Forelimb muscle (tissue), 1 donor: ENCODE results near the gene ADAMTS2. TPM values are rescaled to one million over a fixed set of nuclear protein-coding genes. Genes with fewer than 3 reads are reported as not detected.

ENCODE experiments used
- DNase-seq: peaks from one replicate; pipeline ENCODE4 v3.0.0-alpha.2; 2013; ENCODE audit warnings: low read depth
- polyA plus RNA-seq: library from polyadenylated mRNA; unstranded; fragments of 120-200 nt; gene quantifications from one replicate; pipeline ENCODE4 v1.2.1, GENCODE V29; 2013; ENCODE audit not compliant: insufficient read length

Gene ADAMTS2
- polyA plus RNA-seq, 1 donor = 33.0 TPM

DNA sequence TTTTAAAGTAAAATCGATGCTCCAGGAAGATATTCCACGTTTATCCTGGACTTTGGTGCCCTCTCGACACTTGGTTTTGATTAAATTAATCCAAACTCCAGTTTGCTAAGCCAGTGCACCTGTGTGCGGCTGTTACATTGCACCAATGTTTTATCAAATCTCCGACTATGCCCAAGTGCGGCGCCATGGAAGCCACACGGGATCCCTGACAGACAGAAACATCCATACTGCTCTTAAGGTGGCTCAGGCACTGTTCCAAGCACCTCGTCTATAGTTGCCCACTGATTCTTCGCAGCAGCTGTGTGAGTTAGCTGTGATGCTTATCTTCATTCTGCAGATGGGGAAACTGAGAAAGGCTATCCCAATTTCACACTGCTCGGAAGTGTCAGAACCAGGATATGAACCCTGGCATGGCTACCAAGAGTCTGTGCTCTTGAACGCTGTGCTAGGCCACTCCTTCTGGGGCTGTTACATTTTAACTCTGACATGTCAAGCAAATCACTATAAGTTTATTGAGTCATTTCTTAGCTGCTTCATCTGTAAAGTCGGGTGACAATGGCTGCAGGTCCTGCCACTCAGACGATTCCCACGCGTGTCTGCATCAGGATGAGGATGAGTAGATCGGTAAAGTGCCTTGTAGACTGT lies 113.0 kb downstream of the ADAMTS2 start:
- no peak for DNase-seq

DNA sequence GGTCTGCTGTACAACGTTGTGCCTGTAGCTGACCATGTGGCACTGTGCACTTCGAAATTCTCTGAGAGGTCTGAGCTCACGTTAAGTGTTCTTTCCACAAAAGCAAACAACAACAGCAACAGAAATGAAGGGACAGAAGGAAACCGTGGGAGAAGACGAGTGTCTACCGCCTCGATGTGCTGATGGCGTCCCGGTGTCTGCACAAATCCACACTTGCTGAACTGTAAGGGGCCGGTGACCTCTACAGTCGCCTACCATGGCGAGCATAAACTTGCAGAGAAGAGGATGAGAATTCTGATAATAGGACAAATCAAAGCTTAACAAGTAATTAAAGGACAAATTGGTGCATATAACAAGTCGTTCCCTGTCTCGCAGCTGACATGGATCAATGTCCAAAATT lies 114.0 kb downstream of the ADAMTS2 start:
- no peak for DNase-seq

DNA sequence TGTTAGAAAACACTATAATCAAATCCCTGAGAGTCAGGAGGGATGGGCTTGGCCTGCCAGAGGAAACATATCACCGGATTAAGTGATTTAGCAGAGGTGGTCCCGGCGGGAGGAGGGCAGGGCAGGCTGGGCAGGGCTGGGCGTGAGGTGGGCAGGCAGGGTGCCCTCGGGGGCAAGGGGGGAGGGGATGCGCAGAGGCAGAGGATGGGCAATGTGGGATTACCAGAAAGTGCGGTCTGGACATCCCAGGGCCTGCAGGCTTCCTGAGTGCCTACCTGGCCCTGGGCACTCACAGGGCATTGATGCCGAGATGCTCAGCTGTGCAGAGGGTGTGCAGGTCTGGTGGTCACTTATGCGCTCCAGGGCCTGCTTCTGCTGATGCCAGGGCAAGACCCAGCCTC lies 115.2 kb downstream of the ADAMTS2 start:
- no peak for DNase-seq

DNA sequence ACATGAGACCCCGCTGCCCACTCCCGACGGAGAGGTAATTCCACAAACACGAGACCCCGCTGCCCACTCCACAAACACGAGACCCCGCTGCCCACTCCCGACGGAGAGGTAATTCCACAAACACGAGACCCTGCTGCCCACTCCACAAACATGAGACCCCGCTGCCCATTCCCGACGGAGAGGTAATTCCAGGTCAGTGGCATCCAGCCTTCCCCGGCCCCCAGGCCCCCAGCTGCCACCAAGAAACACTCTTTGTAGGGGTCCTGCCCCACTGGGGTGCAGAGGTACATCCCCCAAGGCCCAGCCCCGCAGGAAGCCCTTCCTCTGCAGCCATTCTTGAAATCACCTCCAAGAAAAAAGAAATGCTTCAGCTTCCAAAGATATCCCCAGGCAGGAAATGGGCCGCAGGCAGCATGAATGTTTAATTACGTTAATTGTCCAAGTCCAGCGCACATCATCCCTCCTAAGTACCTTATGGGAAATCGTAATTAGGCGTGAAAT lies 115.9 kb downstream of the ADAMTS2 start:
- DNase-seq = no peak

DNA sequence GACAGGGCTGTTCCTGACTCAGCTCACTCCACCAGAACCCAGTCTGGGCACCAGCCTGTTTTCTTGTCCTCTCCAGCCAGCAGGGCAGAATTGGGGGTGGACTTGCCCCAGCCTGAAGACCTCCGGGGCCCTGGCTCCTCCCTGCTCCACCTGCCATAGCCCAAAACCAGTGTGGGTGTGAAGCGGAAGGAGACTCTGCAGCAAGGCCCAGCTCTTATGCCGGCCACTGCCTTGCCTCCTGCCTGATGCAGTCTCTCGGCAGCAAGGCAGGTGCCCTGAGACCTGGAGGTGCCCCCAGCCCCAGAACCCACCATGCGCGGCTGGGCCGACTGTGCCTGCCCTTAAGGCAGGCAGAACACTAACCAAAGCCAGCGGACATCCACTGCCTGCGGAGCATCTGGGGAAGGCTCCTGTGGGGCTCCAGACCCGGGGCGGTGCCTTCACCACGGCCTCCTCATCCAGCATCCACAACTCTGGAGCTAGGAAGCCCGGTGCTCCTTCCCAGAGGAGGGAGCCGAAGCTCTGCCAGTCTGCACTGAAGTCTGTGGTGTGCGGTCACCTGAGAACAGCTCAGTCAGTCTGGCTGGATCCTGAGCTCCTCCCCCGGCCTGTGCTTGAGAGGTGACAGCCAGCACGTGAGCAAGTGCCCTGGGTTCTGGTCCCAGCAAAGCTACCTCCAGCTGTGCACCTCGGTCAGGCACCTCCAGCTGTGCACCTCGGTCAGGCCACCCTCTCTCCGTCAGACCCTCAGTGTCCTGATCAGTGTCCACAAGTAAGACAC lies 116.7 kb downstream of the ADAMTS2 start:
- no peak for DNase-seq

DNA sequence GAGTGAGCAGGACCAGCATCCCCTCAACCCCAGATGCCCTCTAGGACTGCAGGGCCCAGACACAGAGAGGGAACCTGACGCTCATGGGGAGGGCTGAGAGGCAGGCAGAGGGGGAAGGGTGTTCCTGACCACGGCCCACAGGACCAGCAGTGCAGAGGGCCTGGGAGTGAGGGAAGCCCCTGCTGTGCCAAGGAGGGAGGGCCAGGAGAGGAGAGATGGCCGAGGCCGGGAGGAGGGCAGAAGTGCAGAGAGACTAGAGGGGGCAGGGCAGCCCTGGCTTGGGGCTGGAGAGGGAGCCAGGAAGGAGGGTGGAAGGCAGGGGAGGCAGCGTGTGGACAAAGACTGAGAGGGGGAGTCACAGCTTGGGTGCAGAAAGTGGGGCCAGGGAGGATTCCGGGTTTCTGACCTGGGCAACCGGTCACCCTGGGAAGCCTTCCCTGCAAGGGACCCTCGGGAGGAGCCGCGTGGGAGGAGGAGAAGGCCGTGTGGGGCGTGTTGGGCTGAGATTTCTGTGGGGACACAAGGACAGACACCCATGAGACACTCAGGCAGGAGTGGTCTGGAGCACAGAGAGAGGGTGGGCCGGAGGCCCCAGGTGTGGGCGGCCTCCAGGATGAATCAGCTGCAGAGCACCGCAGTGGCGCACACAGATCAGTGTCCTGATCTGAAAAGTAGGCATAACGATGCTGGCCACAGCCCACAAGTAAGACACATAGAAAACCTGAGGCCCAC lies 117.5 kb downstream of the ADAMTS2 start:
- no peak for DNase-seq

DNA sequence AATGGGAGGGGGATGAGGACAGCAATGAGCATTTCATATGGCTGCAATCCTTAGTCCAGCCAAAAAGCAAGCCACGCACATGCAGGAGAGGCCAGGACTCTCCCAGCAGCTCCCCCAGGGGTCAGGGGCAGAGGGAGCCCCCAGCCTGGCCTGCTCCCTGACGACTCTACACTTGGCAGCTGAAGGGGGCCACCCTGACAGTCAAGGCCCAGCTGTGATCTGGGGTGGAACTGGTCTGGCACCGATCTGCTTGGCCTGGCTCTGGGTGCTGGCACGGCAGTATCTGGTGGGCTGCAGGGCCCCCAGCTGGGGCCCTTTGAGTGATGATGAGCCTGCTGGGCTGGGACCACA lies 118.1 kb downstream of the ADAMTS2 start:
- DNase-seq = no peak

DNA sequence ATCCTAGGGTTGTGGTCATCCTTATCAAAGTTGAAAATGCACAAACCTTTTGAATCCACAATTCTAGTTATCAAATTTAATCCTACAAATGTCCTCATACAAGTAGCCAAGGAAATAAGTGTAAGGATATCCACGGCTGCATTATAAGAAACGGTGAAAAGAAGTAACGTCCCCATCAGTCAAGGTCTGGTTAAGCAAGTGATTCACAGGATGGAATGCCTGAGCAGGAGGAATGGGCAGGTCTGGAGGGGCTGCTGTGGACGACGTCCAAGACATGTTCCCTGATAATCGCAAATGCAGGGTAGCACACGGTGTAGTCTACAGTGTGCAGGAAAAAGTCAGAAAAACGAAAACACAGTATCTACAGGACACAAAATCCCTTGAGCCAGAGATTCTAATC lies 118.6 kb downstream of the ADAMTS2 start:
- DNase-seq = no peak

DNA sequence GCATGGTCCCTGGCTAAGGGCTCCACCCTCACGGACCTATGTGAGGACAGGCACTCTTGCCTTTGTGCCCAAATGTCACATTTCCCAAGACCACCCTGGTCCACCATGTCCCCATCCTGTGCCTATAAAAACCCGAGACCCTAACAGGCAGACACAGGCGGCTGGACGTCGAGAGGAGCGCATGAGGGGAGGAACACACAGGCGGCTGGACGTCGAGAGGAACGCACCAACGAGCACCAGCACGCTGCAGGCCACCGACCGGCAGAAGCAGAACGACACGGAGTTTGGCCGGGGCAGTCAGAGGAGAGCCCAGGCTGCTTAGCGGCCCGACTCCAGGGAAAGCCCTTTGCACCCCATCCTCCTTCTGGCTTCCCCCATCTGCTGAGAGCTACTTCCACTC lies 119.9 kb downstream of the ADAMTS2 start:
- no peak for DNase-seq

DNA sequence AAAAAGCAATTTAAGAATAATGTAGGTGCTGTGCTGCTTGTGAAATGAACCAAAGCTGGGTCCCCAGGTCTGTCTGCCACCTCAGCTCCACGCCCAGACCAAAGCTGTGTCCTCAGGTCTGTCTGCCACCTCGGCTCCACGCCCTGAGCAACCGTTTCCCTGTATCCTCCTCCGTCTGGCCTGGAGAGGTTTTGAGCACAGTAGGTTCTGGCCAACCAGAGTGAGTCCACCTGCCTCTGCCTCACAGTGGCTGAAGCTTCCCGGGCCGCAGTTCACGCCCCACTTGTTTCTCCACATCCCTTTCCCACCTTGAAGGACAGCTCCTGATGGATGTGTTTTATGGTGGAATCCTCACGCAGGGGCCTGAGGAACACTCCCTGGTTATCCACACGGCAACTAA lies 120.5 kb downstream of the ADAMTS2 start:
- no peak for DNase-seq

DNA sequence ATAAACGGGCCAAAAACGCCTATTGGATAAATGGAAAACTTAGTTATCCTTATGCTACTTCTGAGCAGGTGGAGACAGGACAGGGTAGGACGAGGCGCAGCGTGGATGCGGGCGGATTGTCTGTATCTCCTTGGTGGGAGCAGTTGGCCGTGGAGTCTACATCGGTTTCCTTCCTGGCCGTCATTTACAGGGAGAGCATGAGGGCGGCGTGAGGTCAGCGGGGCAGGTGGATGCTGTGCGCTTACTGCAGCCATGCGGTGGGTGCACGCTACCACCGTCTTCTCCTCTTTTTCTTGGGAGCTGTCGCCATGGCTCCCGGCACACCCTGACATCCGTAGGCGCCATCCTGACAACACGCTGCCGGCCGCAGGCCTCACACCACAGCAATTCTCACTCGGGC lies 121.3 kb downstream of the ADAMTS2 start:
- no peak for DNase-seq

DNA sequence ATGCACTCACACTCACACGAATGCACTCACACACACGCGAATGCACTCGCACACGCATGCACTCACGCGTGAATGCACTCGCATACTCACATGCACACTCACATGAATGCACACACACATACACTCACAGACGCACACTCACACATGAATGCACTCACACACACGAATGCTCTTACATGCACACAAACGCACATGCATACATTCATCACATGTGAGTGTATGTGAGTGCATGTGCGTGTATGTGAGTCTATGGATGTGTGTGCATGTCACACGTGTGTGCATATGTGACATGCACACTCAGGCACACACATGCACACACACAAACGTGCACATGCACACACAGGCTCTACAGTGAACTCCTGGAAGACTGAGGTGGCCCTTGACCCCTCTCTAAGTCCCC lies 121.7 kb downstream of the ADAMTS2 start:
- DNase-seq = no peak

DNA sequence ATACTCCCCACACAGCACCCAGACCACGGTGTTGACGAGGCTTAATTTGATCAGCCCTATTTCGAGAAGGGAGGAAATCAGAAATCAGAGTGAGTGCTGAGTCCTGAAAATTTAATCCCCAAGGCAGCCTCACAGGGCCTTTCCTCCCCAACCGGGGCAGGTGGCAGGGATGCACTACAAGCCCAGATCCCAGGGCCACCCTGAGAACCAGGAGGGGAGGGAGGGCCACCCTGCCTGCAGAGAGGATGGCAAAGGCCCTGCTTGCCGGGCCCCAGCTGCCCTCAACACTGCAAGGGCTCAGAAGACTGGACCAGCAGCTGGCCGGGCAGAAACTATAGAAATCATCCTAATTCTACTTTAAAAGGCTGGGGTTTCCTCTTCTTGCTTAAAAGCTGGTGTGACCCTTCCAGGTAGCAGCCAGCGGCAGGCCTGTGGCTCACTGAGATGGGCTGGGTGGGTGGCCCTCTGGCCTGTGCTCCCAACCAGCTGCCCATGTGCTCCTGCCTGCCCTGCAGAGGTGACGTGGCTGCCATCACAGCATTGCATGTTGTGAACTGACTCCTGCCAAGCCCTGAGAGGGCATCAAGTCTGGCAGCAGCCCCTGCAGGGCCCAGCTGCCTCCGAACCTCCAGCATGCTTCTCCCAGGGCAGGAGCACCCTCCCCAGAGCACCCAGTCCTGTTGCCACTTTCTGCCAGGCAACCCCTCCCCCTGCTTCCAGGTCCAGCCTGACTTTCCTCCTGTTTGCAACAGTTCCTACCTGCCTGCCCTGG lies 122.8 kb downstream of the ADAMTS2 start:
- DNase-seq = no peak

DNA sequence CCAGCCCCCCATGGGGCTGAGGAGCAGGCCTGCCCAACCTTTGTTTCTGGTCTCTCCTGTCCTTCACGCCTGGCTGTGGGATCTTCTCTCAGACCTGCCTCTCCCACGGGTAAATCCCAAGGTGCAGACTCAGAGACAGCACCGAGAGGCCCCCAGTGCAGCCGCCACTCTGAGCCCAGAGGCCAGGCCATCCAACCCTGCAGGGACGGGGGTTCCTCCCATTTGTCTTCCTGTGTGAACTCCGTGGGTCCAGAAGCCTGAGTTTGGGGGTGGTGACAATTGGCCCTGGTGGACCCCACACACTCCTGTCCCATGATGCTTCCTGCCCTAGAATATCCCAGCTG lies 123.4 kb downstream of the ADAMTS2 start:
- DNase-seq = no peak

DNA sequence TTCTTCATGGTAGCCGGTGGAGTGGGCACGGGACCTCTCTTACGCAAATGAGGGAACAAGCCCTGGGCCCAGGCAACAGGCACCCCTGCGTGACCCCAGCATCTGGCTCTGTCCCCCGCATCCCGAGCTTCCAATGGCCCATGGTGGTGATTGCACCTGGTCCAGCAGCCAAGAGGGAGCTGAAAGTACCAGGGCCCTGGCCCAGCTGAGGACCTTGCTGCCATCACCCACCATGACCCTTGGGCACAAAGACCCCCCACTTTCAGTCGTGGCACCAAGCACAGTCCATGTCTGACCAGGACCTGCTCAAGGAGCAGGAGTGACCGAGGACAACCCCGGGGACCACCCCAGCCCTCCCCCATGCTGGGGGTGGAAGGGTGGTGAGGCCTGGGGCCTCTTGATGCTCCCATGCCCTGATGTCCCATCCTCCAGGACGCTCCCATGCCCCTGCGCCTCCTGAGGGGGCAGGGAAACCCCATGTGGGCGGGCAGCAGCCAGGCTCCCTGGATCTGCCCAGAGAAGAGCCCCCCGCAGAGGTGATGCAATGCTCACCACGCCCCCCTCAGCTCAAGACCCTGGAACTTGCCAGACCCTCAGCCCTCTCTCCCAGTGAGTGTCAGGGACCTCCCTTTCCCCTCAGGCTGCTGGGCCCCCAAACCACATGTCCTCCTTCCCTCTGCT lies 123.9 kb downstream of the ADAMTS2 start:
- DNase-seq = no peak

DNA sequence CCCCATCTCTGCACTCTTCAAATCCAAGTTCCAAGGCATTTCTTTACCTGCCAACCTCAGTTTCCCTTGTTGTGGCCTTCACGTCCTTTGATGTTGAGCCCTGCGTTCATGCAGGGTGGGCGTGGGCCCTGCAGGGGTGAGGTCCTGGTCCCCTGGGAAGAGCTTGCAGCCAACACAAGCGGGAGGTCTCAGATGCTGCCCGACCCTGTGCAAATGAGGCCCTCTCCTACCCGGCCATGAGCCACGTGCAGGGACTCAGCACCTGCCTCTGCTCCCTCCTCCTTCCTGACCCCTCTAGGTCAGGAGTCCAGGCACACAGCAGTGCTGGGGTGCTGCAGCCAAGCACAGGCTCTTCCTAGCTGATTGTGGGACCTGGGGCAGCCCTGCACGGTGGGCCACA lies 124.5 kb downstream of the ADAMTS2 start:
- no peak for DNase-seq

DNA sequence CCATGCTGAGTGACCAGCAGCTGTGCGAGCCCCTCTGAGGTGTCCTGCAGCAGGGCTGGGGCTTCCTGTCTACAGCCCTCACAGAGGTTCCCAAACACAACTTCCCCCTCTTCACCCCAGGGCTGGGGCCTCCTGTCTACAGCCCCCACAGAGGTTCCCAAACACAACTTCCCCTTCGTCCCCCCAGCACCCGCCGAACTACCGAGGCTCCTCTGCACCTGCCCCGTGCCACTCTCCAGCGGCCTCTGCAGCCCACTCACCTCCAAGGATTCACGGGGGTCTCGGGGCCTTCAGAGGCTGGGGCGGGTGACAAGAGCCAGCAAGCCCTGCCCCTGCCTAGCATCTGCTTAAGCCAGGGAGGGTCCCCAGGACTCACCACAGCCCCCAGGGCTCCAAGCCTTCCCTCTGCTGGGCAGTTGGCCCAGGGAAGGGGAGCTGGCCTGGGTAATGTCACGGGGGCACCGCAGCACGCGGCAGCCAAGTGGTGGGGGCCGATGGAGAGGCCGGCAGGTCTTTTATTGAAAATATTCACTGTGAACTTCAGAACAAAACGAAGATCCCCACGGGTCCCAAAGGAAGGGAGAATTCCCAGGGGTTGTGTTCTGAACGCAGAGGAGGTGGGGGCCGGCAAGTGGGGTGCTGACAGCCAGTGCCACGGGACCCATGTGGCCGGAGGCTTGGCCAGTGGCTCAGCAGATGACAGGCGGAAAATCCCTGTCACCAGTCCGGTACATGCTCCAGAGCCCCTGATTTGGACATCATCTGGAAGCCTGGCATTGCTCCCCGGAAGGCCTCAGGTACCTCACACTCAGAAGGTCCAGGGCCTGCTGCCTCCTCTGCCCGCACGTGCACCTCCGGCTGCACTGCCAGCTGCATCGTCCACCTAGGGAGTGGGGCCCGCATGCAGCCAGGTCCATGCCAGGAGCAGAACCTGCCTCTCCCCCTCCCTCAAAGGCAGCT lies 125.3 kb downstream of the ADAMTS2 start:
- no peak for DNase-seq

DNA sequence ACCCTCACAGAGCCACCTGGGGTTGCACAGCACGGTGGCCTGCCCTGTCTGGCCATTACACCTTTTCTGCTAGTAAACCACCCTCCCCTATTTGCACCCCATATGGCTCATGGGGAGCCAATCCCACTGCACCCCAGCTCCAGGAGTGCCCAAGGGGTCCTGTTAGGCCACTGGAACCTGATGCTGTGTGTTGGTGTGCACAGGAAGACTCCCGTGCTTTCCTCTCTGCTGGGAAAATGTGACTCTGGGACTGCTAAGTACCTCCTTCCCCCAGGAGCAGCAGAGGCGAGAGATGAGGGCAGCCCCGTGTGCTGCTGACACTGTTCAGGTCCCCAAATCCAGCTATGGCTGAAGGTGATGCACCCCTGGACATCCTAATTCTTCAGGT lies 126.3 kb downstream of the ADAMTS2 start:
- no peak for DNase-seq

DNA sequence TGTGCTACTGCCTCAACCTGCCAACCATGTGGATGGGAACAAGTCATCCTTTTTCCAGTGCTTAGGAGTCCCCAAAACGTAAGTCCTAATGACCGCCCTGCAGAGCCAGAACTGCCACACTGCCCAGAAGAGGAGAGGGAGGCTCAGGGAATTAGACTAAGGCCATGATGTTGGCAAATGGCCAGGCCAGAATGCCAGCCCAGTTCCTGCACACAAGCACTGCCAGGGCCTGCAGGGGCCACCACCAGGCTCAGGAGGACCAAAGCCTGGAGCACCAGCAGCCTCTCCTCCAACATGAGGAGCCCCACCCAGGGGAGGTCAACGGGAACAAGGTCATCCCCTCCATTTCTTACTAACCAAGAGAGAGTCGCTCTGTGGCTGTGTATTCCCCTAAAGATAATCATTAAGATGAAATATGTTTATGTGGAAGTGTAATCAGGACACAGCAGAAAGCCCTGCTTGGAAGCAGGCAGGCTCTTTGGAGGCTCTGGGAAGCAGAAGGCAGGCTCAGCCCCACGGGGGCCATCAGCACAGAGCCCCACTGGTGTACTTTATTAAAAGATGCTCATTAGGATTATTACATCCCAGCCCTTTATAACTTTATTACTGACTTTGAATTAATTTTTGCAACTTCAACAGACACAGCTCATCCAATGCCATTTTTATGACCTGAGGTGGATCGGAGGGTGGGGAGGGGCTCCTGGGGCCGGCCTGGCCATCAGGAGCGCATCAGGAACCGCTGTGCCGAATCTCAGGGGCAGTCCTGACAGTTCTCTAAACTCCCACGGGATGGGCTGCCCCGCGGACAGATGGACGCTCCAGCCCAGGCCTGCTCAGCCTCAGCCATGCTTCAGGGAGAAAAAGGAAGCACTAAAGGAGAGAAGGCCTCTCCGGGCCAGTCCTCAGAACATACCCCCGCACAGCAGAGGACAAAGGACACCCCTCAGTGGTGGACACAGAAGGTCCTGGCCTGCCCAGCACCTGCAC lies 127.0 kb downstream of the ADAMTS2 start:
- DNase-seq = no peak
